H1 (cell line): ENCODE results near the gene CAPN8.

Experiments
- CTCF ChIP-seq, 3 experiments: IDR thresholded peaks; 1 replicate in 2 of 3; 2 replicates in 1 of 3; pipeline versions ENCODE4 v1.5.1 to v1.6.1; 2011; ENCODE audit warnings: low read length in 3 of 3, mild to moderate bottlenecking in 3 of 3, inconsistent platforms in 2 of 3, low read depth in 1 of 3, moderate library complexity in 1 of 3; ENCODE audit not compliant: insufficient read depth in 1 of 3; ENCODE audit errors: control extremely low read depth in 1 of 3
- MAFK ChIP-seq: IDR thresholded peaks from 2 replicates; pipeline ENCODE4 v1.6.1; 2012; ENCODE audit warnings: low read depth, mild to moderate bottlenecking, improper control_type of control experiment, low read length
- RFX5 ChIP-seq: IDR thresholded peaks from 2 replicates; pipeline ENCODE4 v1.6.1; 2011; ENCODE audit warnings: low read depth, low read length, improper control_type of control experiment, borderline replicate concordance
- SIN3A ChIP-seq, 2 experiments: IDR thresholded peaks in 1 of 2; conservative IDR thresholded peaks in 1 of 2; 2 replicates each; pipeline ENCODE4 v1.6.1; 2011 to 2012; ENCODE audit warnings: low read length in 2 of 2, improper control_type of control experiment in 1 of 2, low read depth in 1 of 2, mild to moderate bottlenecking in 1 of 2

- TF ChIP-seq SIN3A (conservative IDR thresholded peaks at IDR 0.05 in 1 of 2, IDR thresholded peaks at IDR 0.05 in 1 of 2; ENCODE audit: low read depth in 1 of 2, low read length in 2 of 2): no peak
- TF ChIP-seq MAFK: no peak
- no peak for TF ChIP-seq CTCF (IDR thresholded peaks at IDR 0.05; ENCODE audit: control extremely low read depth in 1 of 3, insufficient read depth in 1 of 3, low read depth in 1 of 3, low read length in 3 of 3)
- TF ChIP-seq RFX5: no peak
Observed at GRCh38 chr1:223514644-223515043, 150.9 kb downstream of the CAPN8 start.
